GM10266 (cell line): ENCODE results near the gene FAM20C.

ENCODE experiments used
- DNase-seq: peaks from one replicate; pipeline ENCODE4 v3.0.0; 2012; ENCODE audit errors: extremely low spot score
- CTCF ChIP-seq: IDR thresholded peaks from 2 replicates; pipeline ENCODE4 v1.5.1; 2012; ENCODE audit warnings: mild to moderate bottlenecking, low read depth; ENCODE audit not compliant: control insufficient read depth, insufficient read depth; ENCODE audit errors: missing control alignments

FAM20C gene

GRCh38 chr7:303884-304573 lies 111.7 kb downstream of the FAM20C start:
- no peak for TF ChIP-seq CTCF
- DNase-seq: no peak

DNA sequence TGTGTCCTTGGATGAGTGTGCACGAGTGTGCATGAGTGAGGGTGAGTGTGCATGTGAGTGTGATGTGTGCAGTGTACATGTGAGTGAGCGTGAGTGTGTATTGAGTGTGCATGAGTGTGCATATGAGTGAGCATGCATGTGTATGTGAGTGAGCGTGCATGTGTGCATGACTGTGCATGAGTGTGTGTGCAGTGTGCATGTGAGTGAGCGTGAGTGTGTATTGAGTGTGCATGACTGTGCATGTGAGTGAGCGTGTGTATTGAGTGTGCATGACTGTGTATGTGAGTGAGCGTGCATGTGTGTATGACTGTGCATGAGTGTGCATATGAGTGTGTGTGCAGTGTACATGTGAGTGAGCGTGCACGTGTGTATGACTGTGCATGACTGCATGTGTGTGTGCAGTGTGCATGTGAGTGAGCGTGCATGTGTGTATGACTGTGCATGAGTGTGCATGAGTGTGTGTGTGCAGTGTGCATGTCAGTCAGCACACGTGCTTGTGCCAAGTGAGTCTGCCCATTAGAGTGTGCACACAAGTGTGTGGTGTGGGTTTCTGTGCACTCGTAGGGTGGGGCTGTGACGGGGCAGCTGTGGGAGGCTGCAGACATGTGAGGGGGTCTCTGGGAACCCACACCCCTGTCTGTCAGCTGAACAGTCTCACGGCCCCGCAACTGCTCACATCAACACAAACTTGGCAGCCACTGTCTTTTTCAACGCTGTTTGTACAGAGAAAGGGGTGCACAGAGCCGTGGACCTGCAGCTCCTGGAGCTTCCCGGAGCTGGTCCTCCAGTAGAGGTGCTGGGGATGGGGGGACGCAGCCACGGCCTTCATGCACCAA lies 112.4 kb downstream of the FAM20C start:
- DNase-seq: no peak
- no peak for TF ChIP-seq CTCF

DNA sequence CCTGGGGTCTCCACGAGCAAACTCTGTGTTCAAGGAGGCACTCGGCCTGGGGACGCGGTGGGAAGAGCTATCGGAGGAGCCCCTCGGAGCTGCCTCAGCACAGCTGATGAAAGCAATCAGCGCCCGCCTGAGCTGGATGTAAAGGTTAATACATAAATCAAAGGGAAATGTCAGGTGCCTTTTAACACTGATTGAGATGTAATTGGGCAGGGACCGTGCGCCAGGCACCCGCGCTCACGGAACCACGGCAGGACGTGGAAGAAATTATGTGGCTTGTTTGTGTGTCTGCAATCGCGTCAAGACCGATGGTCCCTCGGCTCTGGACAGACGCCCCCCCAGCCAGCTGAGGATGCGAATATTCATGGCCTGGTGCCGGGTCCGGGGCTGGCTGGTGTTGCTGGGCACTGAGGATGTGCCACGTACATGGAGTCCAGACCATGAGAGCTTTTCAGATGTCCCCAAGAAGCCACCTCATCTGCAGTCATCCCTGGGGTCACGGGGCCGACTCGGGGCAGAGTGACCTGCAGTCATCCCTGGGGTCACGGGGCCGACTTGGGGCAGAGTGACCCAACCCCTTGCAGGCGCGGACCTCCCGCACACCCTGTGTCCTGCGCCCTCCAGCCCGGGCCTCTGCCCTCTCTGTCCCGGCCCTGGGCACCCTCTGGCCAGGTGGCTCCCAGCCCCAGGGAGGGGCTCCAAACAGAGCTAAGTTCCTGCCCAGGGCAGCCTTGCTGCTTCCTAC lies 113.2 kb downstream of the FAM20C start:
- DNase-seq: no peak
- no peak for TF ChIP-seq CTCF

DNA sequence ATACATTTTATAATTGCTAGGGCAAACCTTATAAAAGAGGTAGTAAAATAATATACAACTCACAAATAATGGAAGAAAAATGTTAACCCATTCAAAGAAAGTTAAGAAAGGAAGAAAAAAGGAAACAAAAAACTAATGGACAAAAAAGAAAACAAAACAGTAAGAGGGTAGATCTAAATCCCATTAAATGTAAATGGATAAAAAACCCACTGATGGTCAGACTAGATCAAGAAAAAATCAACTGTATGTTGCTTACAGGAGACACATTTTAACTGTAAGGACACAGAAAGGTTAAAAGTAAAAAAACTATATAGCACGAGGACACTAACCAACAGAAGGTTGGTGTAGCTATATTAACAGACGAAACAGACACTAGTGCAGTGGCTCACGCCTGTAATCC lies 115.6 kb downstream of the FAM20C start:
- no peak for DNase-seq
- no peak for TF ChIP-seq CTCF

- TF ChIP-seq CTCF: no peak
Observed at GRCh38 chr7:309586-310228, 117.3 kb downstream of the FAM20C start.

More at GRCh38 chr7:309586-310228, 117.3 kb downstream of the FAM20C start:
- no peak for DNase-seq
